ENCODE measurements around the gene ZNF319.
"Not testable (repeated sequence)": the region's sequence is repeated elsewhere in the genome, so short reads cannot be mapped to it uniquely, and the experiment has no call there.

ZNF319 gene

GRCh38 chr16:58020628-58021521 is 20.4 kb upstream of the ZNF319 start:
- peaks cover 11% of the 10 kb centered on the region for H3K4me1 Mint-ChIP-seq
- H3K9me3 Mint-ChIP-seq: no peaks in the 10 kb centered on the region
- DNase-seq (ENCODE audit: low spot score in 2 of 2): peak; percentile 42 to 60
- ATAC-seq (ENCODE audit: low read depth): peak; percentile 46
- H3K27me3 Mint-ChIP-seq: peaks cover 2% of the 10 kb centered on the region
- peaks cover 5% of the 10 kb centered on the region for H3K36me3 Mint-ChIP-seq
- H3K4me3 Mint-ChIP-seq: no peak overlapping the region
- H3K27ac Mint-ChIP-seq: peak overlapping the region; percentile 60

DNA sequence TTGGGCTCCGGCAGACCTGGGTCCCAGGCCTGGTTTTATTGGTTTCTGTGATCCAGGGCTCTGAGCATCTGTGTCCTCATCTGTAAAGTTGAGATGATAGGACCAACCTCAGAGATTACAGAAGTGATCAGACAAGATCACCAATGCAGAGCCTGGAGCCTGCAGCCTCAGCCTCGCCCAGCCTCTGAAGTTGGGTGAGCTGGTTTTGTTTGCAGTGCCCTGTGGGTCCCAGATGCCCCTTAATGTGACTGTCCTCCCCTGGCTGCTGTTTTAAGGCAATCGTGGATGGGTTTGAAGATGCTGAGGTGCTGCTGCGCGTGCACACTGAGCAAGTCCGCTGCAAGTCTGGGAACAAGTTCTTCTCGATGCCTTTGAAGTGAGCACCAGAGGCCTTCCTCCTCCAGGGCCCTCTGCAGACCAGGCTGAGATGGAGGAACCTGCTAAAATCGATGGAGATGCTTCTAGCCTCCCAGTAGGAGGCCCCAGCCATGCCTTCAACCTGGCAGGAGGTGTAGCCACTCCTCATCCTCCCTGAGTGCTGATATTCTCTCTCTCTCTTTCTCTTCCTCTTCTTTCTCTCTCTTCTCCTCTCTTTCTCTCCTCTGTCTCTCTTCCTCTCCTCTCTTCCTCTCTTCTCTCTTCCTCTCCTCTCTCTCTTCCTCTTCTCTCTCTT is 19.5 kb upstream of the ZNF319 start:
- ATAC-seq (ENCODE audit: low read depth) (no peak), DNase-seq (ENCODE audit: low spot score in 2 of 2) (no peak)
- peaks cover 5% of the 10 kb centered on the region for H3K36me3 Mint-ChIP-seq
- H3K27ac Mint-ChIP-seq: peak overlapping the region; percentile 60
- H3K4me3 Mint-ChIP-seq: no peak overlapping the region
- H3K9me3 Mint-ChIP-seq: no peaks in the 10 kb centered on the region
- H3K27me3 Mint-ChIP-seq: peaks cover under 1% of the 10 kb centered on the region
- peaks cover 10% of the 10 kb centered on the region for H3K4me1 Mint-ChIP-seq

- Mint-ChIP-seq H3K27me3 (no peaks in the 10 kb centered on the region), H3K27ac (no peak overlapping the region), H3K9me3 (no peaks in the 10 kb centered on the region), H3K36me3 (peaks cover 5% of the 10 kb centered on the region), H3K4me1 (peaks cover 6% of the 10 kb centered on the region), H3K4me3 (no peak overlapping the region)
- ATAC-seq (ENCODE audit: low read depth) (no peak), DNase-seq (ENCODE audit: low spot score in 2 of 2) (no peak)
Measured at GRCh38 chr16:58018803-58019202, 18.3 kb upstream of the ZNF319 start.

GRCh38 chr16:58016840-58017446 is 16.5 kb upstream of the ZNF319 start:
- Mint-ChIP-seq H3K9me3 (no peaks in the 10 kb centered on the region), H3K4me1 (peaks cover 6% of the 10 kb centered on the region), H3K27me3 (no peaks in the 10 kb centered on the region), H3K36me3 (peaks cover 5% of the 10 kb centered on the region), H3K4me3 (no peak overlapping the region), H3K27ac (no peak overlapping the region)
- no peak for DNase-seq (ENCODE audit: low spot score in 2 of 2)
- no peak for ATAC-seq (ENCODE audit: low read depth)

DNA sequence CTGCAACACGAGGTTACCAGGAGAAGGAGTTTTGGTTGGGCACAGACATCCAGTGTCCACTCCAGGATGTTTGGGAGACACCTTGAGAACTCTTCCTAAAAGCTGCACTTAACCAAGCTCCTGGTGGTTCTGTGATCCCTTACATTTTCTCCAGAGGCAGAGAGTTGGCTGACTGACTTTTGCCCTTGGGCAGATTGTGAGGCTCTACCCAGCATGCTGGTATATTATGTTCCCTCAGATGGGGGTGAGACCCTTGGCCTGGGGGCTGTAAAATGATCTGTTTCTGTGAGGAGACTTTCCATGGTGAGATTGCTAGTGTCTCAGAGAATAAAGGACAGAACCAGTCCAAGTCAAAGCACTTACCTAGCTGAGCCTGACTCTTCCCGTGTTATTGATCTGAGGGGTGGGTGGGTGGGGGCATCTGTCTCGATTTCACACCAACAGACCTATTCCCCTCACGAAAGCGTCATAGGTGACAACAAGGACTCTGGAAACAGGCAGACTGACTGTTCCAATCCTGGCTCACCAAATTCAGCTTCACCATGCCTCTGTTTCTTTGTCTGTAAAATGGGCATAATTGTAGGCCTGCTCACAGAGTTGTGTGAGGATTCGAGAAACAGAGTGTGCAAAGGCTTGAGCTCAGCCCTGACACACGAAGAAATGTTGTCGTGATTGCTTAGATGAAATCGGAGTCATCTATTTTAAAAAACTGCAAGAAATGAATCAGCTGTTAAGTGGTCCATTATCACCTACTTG is 12.9 kb upstream of the ZNF319 start:
- peaks cover 13% of the 10 kb centered on the region for H3K36me3 Mint-ChIP-seq
- no peak overlapping the region for H3K27ac Mint-ChIP-seq
- DNase-seq (ENCODE audit: low spot score in 2 of 2): no peak
- no peak for ATAC-seq (ENCODE audit: low read depth)
- no peaks in the 10 kb centered on the region for H3K4me1 Mint-ChIP-seq
- H3K4me3 Mint-ChIP-seq: no peak overlapping the region
- no peaks in the 10 kb centered on the region for H3K27me3 Mint-ChIP-seq
- H3K9me3 Mint-ChIP-seq: no peaks in the 10 kb centered on the region

DNA sequence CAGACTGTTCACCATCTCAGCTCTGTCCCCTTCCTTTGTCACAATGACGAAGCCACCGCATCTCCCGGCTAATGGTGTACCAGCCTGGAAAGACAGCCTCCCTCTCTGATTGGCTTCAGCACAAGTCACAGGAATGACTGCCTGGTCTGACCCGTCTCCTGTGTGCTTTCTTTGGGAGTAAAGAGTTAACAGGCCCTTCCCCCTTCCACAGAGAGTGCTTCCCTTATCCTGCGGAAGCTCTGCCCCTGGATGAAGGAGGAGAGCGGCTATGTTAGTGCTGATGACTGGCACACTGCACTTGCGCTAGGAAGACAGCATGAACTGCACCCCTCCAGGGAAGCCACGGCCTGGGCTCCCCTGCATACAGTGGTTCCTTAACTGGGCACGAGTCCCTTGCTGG is 12.0 kb upstream of the ZNF319 start:
- Mint-ChIP-seq H3K27ac (no peak overlapping the region), H3K36me3 (peaks cover 13% of the 10 kb centered on the region), H3K4me3 (no peak overlapping the region), H3K4me1 (no peaks in the 10 kb centered on the region), H3K9me3 (no peaks in the 10 kb centered on the region), H3K27me3 (no peaks in the 10 kb centered on the region)
- DNase-seq (ENCODE audit: low spot score in 2 of 2) (no peak), ATAC-seq (ENCODE audit: low read depth) (no peak)

- DNase-seq (ENCODE audit: low spot score in 2 of 2) (no peak), ATAC-seq (ENCODE audit: low read depth) (no peak)
- Mint-ChIP-seq H3K27ac (no peak overlapping the region), H3K27me3 (no peaks in the 10 kb centered on the region), H3K36me3 (peaks cover 18% of the 10 kb centered on the region), H3K9me3 (no peaks in the 10 kb centered on the region), H3K4me1 (no peaks in the 10 kb centered on the region), H3K4me3 (no peak overlapping the region)
Measured at GRCh38 chr16:58011652-58012051, 11.2 kb upstream of the ZNF319 start.

- no peak overlapping the region for H3K27ac Mint-ChIP-seq
- H3K4me3 Mint-ChIP-seq: no peak overlapping the region
Measured at GRCh38 chr16:58010886-58011285, 10.4 kb upstream of the ZNF319 start.

GRCh38 chr16:58009856-58010416 is 9.5 kb upstream of the ZNF319 start:
- ATAC-seq (ENCODE audit: low read depth) (no peak), DNase-seq (ENCODE audit: low spot score in 2 of 2) (no peak)
- no peaks in the 10 kb centered on the region for H3K9me3 Mint-ChIP-seq
- H3K27me3 Mint-ChIP-seq: no peaks in the 10 kb centered on the region
- peaks cover 20% of the 10 kb centered on the region for H3K36me3 Mint-ChIP-seq
- no peak overlapping the region for H3K27ac Mint-ChIP-seq
- H3K4me3 Mint-ChIP-seq: no peak overlapping the region
- peaks cover under 1% of the 10 kb centered on the region for H3K4me1 Mint-ChIP-seq

More at GRCh38 chr16:58010886-58011285, 10.4 kb upstream of the ZNF319 start:
- Mint-ChIP-seq H3K4me1 (no peaks in the 10 kb centered on the region), H3K9me3 (no peaks in the 10 kb centered on the region), H3K27me3 (no peaks in the 10 kb centered on the region), H3K36me3 (peaks cover 20% of the 10 kb centered on the region)
- ATAC-seq (ENCODE audit: low read depth) (no peak), DNase-seq (ENCODE audit: low spot score in 2 of 2) (no peak)

GRCh38 chr16:58004736-58005135 is 4.3 kb upstream of the ZNF319 start:
- not testable (repeated sequence) for H3K9me3 Mint-ChIP-seq; H3K27ac Mint-ChIP-seq; ATAC-seq (ENCODE audit: low read depth); H3K27me3 Mint-ChIP-seq; DNase-seq (ENCODE audit: low spot score in 2 of 2); H3K4me3 Mint-ChIP-seq
- Mint-ChIP-seq H3K36me3 (peaks cover 14% of the 10 kb centered on the region), H3K4me1 (peaks cover 18% of the 10 kb centered on the region)

GRCh38 chr16:58002936-58003335 is 2.5 kb upstream of the ZNF319 start:
- no peaks in the 10 kb centered on the region for H3K9me3 Mint-ChIP-seq
- H3K36me3 Mint-ChIP-seq: peaks cover 14% of the 10 kb centered on the region
- DNase-seq (ENCODE audit: low spot score in 2 of 2) (no peak), ATAC-seq (ENCODE audit: low read depth) (no peak)
- no peak overlapping the region for H3K4me3 Mint-ChIP-seq
- H3K4me1 Mint-ChIP-seq: peaks cover 26% of the 10 kb centered on the region
- no peak overlapping the region for H3K27ac Mint-ChIP-seq
- H3K27me3 Mint-ChIP-seq: no peaks in the 10 kb centered on the region

DNA sequence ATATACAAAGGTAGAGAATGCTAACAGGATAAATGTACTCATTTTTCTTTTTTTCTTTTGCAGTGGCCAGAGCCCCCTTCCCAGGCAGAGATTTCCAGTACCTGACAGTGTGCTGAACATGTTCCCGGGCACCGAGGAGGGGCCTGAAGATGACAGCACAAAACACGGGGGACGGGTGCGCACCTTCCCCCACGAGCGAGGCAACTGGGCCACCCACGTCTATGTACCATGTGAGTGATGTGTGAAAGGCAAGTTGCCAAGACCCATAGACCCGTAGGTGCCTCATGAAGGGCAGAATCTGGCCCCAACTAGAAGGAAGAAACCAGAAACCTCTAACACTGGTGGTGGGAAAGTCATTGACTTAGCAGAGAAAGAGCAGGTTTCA is 1.9 kb upstream of the ZNF319 start:
- Mint-ChIP-seq H3K36me3 (peaks cover 15% of the 10 kb centered on the region), H3K27ac (no peak overlapping the region), H3K4me1 (peaks cover 26% of the 10 kb centered on the region)

GRCh38 chr16:58001781-58002415 is 1.4 kb upstream of the ZNF319 start:
- peak overlapping the region; percentile 90 for H3K4me3 Mint-ChIP-seq
- no peak for DNase-seq (ENCODE audit: low spot score in 2 of 2)
- no peak for ATAC-seq (ENCODE audit: low read depth)
- peaks cover 26% of the 10 kb centered on the region for H3K4me1 Mint-ChIP-seq
- no peaks in the 10 kb centered on the region for H3K27me3 Mint-ChIP-seq
- no peaks in the 10 kb centered on the region for H3K9me3 Mint-ChIP-seq
- H3K36me3 Mint-ChIP-seq: peaks cover 14% of the 10 kb centered on the region
- H3K27ac Mint-ChIP-seq: peak overlapping the region; percentile 87

More for the DNA sequence above, 1.9 kb upstream of the ZNF319 start:
- no peaks in the 10 kb centered on the region for H3K9me3 Mint-ChIP-seq
- DNase-seq (ENCODE audit: low spot score in 2 of 2) (no peak), ATAC-seq (ENCODE audit: low read depth) (no peak)
- H3K4me3 Mint-ChIP-seq: no peak overlapping the region
- H3K27me3 Mint-ChIP-seq: no peaks in the 10 kb centered on the region
